Stimulated activated CD8-positive, alpha-beta memory T cell treated with anti-CD3 and anti-CD28 coated beads, Interleukin-2, amount 100 ng/mL, for 48 hours (primary cell): Measurements from ENCODE around the gene CFTR.

Experiments used
- DNase-seq, 2 donors: peaks; one replicate each; pipeline ENCODE4 v3.0.0-alpha.2; 2020; ENCODE audit warnings: low read depth in 2 of 2

The CFTR gene

GRCh38 chr7:117588352-117588794 lies 108.5 kb downstream of the CFTR start:
- no peak for DNase-seq

DNA sequence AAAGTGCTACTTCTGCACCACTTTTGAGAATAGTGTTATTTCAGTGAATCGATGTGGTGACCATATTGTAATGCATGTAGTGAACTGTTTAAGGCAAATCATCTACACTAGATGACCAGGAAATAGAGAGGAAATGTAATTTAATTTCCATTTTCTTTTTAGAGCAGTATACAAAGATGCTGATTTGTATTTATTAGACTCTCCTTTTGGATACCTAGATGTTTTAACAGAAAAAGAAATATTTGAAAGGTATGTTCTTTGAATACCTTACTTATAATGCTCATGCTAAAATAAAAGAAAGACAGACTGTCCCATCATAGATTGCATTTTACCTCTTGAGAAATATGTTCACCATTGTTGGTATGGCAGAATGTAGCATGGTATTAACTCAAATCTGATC lies 110.4 kb downstream of the CFTR start:
- no peak for DNase-seq

GRCh38 chr7:117592011-117592635 lies 112.3 kb downstream of the CFTR start:
- no peak for DNase-seq

DNA sequence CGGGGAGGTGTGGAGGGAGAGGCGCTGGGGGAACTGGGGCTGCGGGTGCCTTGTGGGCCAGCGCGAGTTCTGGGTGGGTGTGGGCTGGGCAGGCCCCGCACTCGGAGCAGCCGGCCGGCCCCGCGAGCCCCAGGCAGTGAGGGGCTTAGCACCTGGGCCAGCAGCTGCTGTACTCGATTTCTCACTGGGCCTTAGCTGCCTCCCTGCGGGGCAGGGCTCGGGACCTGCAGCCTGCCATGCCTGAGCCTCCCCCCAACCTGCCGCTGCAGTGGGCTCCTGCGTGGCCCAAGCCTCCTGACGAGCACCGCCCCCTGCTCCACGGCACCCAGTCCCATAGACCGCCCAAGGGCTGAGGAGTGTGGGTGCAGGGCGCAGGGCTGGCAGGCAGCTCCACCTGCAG lies 116.3 kb downstream of the CFTR start:
- DNase-seq = no peak

GRCh38 chr7:117597755-117598154 lies 117.9 kb downstream of the CFTR start:
- no peak for DNase-seq

DNA sequence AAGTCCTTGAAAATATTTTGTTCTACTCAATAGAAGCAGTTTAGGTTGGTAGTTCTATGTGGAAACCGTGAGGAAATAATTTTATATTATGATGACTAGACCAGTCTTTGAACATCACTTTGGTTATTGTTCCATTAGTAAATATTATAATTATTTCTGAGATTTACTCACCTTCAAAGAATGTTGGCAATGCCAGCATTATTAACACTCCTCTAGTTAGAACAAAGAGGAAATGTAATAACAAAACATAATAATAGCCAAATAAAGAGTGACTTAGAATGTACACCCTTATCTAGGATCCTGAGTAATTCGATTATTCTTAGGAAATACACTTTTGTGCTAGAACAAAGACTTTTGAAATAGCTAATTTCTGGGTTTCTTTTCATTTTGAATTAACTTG lies 121.1 kb downstream of the CFTR start:
- no peak for DNase-seq

- no peak for DNase-seq
Measured at GRCh38 chr7:117603627-117604026, 123.8 kb downstream of the CFTR start.

DNA sequence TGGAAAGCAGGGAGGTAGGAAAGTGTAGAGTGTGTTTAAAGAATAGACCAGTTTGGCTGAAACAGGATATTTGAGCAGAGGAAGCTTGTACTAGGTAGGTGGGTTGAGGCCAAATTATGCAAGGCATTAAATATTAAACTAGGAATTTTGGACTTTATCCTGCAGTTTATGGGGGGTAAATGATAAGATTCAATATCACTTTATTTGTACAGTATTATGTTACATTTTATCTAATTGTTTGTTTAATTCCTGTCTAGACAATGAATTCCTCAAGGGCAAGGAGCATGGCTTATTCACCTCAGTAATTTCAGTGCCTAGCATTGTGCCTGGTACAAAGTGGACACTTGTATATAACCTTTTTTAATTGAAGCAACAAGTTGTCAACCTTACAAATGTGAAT lies 125.9 kb downstream of the CFTR start:
- DNase-seq = no peak

DNA sequence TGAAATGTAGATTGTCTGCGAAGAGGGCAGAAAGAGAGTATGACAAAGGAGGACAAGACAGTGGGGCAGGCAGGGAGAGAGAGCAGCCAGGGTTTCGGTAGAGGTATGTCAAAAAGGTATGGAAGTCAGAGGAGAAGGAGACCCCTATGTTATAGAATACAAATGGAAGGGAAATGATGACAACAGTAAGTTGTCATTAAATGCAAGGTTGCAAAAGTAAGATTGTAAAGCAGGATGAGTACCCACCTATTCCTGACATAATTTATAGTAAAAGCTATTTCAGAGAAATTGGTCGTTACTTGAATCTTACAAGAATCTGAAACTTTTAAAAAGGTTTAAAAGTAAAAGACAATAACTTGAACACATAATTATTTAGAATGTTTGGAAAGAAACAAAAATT lies 126.3 kb downstream of the CFTR start:
- no peak for DNase-seq

DNA sequence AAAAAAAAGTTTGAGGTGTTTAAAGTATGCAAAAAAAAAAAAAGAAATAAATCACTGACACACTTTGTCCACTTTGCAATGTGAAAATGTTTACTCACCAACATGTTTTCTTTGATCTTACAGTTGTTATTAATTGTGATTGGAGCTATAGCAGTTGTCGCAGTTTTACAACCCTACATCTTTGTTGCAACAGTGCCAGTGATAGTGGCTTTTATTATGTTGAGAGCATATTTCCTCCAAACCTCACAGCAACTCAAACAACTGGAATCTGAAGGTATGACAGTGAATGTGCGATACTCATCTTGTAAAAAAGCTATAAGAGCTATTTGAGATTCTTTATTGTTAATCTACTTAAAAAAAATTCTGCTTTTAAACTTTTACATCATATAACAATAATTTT lies 130.6 kb downstream of the CFTR start:
- DNase-seq = no peak

- DNase-seq = no peak
Measured at GRCh38 chr7:117612637-117613036, 132.8 kb downstream of the CFTR start.

DNA sequence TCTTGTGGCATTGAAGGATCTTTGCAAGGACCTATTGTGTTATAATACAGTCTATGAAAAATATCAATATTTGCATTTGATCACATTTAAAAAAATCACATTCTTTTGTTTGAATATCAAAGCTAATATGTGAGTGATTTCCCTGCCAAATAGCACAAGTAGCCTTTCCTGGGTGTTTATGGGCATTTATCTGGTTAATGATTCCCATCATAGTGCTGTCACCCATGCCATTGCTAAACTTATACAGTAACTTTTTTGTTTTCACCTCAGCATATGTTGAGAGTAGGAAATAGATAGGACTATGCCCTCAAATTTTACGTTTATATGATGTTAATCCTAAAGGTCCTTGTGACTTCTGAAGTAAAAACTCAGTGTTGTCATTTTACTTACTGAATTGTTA lies 136.9 kb downstream of the CFTR start:
- DNase-seq = no peak

- no peak for DNase-seq
Measured at GRCh38 chr7:117619681-117620080, 139.9 kb downstream of the CFTR start.

- no peak for DNase-seq
Measured at GRCh38 chr7:117621075-117621618, 141.3 kb downstream of the CFTR start.

DNA sequence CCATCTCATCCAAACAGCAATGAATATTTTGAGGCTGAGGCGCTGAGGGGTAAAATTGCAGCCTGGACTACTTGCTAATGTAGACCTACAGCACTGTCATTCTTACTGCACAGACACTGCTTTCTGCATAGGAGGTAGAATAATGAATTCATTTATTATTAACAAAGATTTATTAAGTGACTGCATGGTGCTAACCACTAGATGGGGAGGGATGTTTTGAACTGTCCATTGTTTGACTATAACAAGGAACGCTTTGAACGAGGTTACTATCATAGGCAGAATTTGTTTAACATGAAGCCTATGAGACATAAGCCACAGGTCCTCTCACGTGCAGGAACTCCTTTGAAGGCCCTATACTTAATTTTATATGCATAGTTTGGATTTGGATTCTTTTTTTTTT lies 143.8 kb downstream of the CFTR start:
- DNase-seq = no peak

- no peak for DNase-seq
Measured at GRCh38 chr7:117630501-117630900, 150.7 kb downstream of the CFTR start.

- no peak for DNase-seq
Measured at GRCh38 chr7:117630907-117631564, 151.2 kb downstream of the CFTR start.

- DNase-seq = no peak
Measured at GRCh38 chr7:117631652-117632051, 151.8 kb downstream of the CFTR start.

DNA sequence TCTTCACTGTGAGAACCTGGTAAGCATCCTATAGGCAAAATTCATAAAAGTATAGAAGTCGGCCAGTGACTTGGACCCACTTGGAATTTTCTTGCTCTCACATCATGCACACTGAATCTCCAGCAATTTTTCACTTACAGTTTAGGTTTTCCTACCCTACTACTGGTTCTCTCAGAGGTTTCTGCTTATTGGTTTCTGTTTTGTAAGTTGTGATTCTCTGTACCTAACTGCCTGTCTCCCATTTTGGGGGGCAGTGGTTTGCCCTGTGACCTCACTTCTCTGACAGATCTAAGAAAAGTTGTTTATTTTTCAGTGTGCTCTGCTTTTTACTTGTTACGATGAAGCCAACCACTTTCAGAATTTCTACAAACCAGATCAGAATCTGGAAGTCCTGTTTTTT lies 158.1 kb downstream of the CFTR start:
- no peak for DNase-seq

DNA sequence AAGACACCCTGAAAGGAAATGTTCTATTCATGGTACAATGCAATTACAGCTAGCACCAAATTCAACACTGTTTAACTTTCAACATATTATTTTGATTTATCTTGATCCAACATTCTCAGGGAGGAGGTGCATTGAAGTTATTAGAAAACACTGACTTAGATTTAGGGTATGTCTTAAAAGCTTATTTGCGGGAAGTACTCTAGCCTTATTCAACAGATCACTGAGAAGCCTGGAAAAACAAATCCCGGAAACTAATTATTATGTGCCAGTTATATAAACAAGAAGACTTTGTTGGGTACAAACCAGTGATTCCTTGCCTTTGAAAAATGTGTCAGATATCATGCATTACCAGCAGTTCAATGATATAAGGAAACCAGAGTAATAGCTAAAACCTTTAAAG lies 160.1 kb downstream of the CFTR start:
- DNase-seq = no peak

DNA sequence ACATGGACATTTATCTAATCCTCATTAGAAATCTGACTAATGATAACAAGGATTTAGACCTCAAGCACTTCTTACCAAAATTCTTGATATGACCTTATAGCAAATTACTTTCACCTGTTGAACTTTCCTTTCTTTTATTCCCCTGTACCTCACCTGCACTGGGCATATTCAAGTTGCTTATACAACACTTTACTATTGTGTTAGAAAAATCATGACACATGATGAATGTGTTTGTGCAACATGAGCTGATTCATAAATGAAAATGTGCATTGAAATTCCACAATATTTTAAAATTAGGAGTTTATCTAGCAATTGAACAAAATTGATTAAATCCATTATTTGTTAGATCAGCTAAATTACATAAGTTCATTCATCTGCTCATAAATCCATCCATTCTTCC lies 160.6 kb downstream of the CFTR start:
- DNase-seq = no peak

GRCh38 chr7:117645481-117646165 lies 165.8 kb downstream of the CFTR start:
- DNase-seq = no peak
